GM13976 (cell line): ENCODE results near the gene NXPH2.

Experiments used
- DNase-seq: peaks from one replicate; pipeline ENCODE4 v3.0.0; 2012; ENCODE audit warnings: low spot score
- CTCF ChIP-seq: IDR thresholded peaks from 2 replicates; pipeline ENCODE4 v1.5.1; 2012; ENCODE audit warnings: borderline replicate concordance, mild to moderate bottlenecking; ENCODE audit not compliant: insufficient read depth; ENCODE audit errors: extremely low read depth, missing control alignments, control extremely low read depth
- in situ Hi-C: fragments of 300-500 bp; cut with MboI; formaldehyde crosslinking; loops from one replicate; pipeline ENCODE4 v1.12.0; 2022; ENCODE audit warnings: low sequenced_read_pairs, mixed read lengths, inconsistent platforms; ENCODE audit not compliant: unreplicated experiment

The NXPH2 gene

DNA sequence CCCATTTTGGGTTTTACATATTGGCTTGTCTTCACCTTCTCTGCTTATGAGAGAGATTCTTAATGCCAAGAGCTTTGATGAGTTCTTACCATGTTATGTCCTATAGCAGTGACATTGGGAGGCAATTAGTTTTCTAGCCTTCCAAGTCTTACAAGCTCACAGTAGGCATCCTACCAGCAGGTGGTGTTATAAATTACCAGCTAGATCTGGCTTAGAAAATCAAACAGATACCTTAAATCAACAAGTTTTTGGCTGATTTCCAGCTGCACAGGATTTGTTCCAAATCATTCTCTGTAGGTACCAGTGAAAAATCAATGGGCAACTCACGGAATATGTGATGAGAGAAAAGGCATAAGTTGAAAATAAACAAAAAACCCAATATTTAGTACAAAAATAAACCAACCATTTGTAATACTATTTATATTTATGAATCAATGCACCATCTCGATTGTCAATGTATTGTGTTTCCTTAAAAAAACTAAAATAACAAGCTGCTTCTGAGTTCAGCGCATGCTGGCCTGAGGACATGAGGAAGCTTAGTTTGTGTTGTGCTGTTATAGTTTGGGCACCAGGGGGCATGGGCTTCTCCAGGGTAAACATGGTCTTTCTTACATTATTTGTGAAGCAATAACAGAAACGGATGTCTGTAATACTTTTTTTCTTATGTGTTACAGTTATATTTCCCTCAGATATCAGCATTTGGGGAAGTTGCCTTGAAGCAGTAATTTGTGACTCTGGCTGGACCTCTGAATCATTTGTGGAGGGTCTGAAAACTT, 34.1 kb upstream of the NXPH2 start:
- in situ Hi-C loops, result loop anchor here (10.0 kb wide), 1 partner anchor 900 kb away; no protein-coding TSS in a partner anchor
- no peak for DNase-seq
- TF ChIP-seq CTCF, result no peak

DNA sequence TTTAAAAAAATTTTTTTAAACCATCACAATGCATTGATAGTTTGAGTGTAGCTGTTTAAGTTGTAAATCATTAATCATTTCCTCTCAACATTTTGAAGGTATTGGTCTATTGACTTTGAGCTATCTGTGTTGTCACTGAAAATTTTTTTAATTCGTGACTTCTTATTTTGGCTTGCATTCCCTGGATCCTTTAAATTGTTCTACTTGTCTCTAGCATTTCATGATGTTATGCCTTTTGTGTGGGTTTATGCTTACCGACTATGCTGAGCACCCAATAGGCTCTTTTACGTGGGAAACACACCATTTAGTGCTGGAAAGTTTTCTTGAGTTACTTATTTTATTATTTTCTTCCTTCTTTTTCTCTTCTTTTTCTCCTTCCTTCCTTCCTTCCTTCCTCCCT, 31.2 kb upstream of the NXPH2 start:
- in situ Hi-C loops, result loop anchor here (10.0 kb wide), 1 partner anchor 897 kb away; no protein-coding TSS in a partner anchor

GRCh38 chr2:138794724-138795123, 14.5 kb upstream of the NXPH2 start:
- in situ Hi-C loops, result no loop called here
- no peak for TF ChIP-seq CTCF
- DNase-seq, result no peak

More for the DNA sequence above, 31.2 kb upstream of the NXPH2 start:
- TF ChIP-seq CTCF, result no peak
- DNase-seq, result no peak

DNA sequence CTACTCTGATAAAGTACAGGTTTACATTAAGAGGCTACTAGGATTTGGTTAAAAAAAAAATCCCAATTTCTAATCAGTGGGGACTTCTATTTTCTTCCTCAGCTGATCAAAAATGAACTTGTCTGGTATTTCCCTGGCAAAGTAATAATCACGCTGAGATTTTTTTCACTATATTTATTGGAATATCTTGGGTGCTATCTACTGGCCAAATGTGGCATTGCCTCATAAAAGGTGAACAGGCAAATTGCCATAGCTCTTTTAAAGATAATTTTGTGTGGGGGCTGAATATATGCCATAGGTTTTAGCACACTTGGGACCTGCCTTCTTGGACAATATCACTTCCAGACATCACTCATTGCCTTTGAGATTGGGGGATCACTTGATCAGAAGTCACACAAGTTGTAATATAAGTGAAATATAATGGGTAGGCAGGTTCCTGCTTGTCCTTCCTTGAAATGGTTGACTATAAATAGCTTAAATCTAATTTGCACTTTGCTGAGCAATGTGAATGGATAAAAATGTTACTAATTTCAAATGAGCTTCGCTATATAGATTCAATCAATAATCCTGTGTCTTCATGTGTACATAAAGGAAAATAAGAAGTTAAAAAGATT, 7.0 kb upstream of the NXPH2 start:
- DNase-seq, result peak; percentile 14
- peak; percentile 49 for TF ChIP-seq CTCF
- in situ Hi-C loops, result no loop called here

DNA sequence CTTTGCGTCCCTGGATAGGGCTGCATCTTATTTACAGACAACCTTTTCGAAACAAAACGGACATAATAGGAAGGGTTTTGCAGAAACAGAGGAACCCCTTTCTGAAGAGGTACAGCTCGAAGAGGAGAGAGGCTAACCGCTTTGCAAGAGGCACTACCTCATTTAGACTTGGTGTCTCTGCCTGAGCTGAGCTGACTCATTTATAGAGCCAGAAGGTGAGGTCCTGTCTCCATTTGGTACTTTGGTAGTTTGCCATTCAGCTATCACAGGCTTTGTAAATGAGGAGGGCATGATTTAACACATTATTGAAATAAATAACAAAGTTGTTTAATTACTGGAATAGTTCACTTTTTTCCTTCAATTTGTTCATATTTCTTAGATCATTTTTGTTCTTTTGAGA, 2.2 kb upstream of the NXPH2 start:
- TF ChIP-seq CTCF, result no peak
- DNase-seq, result no peak
- in situ Hi-C loops, result no loop called here

DNA sequence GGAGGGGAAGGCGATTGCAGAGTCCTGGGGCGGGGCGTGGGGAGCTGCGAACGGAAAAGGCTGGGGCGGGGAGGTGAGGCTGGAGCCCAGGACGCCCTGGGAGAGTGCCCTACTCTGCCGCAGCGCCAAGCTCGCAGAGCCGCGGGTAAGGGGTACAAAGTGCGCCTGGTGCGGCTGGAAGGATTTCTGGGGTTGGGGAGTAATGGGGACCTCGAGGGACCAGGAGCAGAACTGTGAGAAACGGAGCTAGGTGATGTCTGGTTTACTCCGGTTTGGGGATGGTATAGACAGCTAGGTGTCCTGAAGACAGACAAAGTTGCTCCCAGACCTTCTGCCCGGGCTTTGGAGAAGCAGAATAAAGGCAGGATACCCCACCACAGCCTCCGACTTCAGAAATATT, 718 bp upstream of the NXPH2 start:
- TF ChIP-seq CTCF, result no peak
- DNase-seq, result no peak
- in situ Hi-C loops, result no loop called here

DNA sequence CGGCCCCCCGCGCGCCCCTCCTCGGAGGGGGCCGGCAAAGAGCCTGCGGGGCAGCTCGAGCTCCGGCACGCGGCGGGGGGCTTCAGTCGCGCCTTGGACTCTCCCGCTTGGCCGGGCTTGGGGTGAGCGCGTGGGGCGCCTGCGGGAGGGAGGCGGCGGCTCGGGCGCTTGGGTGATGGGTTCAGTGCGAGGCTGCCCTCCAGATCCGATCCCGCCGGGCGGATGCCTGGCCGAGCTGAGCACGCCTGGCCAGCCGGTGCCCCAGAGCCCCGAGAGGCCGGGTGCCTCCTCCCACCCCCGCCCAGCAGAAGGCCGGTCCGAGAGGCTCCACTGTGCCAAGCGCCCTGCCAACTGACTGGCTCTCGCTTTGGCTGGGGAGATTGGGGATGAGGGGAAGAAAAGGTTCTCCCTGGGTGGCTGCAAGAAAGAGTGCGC, 273 bp upstream of the NXPH2 start:
- DNase-seq, result peak; percentile 10
- no peak for TF ChIP-seq CTCF
- in situ Hi-C loops, result no loop called here
